Activated CD4-positive, alpha-beta T cell treated with anti-CD3 and anti-CD28 coated beads, Interleukin-10, Interleukin-2, amounts not matched to agents 100 ng/mL and 50 ng/mL, durations not matched to agents 16 hours and 8 hours (primary cell): Measurements from ENCODE around the gene UBE2G2.

Source experiments
- DNase-seq: peaks from one replicate; pipeline ENCODE4 v3.0.0-alpha.2; 2020

The UBE2G2 gene, protein sequence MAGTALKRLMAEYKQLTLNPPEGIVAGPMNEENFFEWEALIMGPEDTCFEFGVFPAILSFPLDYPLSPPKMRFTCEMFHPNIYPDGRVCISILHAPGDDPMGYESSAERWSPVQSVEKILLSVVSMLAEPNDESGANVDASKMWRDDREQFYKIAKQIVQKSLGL

DNA sequence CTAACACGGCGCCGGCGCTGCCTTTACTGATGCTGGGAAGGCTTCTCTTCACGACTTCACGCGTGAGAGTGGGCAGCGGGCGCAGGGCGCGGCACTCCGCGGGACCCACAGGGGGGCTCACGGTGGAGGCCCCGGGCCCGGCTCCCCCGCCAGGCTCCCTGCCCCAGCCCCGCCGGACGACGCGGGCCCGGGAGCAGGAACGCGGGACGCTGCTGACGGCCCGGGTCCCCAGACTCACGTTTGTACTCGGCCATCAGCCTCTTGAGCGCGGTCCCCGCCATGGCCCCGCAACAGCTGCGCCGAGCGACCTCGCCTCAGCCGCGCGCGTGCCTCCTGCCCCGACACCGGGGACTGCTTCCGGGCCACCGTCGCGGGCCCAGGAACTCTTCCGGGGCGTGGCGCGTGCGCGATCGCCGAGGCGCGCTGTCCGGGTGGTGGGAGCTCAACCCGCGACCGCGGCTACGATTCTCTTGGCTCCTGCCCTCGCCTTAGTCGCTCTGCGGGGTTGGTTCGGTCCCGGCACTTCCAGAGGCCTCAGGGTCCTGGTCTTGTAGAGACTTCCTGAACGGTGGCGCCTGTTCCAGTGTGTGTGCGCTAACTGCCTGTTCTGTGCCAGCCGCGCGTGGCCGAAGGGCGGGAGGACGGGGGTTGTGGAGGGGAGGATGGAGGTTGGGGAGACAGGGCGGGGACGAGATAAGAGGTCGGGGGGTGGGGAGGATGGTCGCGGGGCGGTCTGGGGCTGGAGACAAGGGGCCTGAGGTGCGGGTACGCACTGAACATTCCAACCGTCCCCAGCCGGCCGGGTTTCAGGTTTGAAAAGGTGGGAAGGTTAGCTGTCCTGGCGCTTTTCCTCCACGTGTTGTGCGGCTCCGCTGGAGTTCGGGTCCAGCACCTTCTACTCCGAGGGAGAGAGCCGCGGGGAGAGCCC lies at the start of gene UBE2G2:
UBE2G2 (minus strand) TSS at position 353 of the 928 bp plus-strand sequence; CDS start at position 281, 72 bp downstream.
- DNase-seq, result peak; percentile 93

DNA sequence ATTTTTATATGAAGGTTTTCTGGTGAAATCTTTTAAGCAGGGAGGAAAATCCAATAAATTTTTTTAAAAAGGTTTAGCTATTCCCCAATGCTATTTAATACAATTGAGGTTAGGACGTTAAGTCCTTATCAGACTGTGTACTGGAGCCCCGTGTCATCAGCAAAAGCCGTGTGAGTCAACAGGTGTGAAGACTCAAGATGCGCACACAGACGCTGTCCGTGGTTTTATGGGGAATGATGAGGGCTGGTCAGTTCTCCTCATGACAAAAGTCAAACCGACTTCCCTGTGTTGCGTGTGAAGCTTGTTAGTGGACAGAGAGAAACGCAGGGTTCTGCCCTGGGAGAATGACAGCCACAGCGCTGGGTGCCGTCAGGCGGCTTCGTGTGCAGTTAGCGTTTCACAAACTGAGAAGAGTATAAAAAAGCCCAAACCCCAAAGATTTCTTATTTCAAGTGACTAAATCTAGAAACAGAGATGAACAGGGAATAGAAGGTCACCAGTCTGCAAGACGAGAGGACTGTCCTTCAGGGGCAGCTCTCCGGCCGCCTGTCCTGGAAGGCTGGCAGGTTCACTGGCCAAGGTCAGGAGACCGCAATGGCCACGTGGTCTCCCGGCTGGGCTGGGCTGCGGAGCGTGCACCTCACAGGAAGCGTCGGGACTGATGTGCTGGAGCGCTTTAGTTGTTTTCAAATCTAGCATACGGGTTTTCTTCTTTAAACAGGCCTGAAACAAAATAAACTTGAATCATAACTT lies 49.5 kb upstream of the UBE2G2 start:
- DNase-seq, result no peak

DNA sequence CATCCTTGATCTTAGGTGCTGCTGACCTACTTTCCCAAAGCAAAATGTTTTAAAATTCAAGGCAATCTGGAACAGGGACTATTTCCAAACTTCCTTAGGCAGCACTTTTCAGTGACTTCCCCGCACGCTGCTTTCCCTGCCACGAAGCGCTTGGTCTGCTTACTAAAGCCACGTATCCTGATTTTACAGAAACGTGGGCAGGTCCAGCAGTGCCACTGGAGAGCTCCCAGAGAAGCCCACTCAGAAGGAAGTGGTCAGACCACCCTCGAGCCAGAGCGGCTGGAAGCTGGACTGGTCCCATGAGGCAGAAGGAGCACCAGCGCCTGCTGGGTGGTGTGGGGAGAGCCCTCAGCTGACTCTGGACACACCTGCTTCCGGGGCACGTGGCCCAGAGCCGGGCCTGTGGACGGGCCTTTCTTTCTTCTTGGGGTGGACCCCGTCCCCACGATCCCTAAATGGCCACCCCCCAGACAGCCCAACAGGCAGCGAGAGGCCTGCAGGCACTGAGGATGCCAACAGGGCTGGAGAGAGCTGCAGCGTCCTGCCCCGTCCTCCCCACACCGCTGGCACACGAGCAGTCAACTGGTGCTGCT lies 48.7 kb upstream of the UBE2G2 start:
- DNase-seq, result no peak

DNA sequence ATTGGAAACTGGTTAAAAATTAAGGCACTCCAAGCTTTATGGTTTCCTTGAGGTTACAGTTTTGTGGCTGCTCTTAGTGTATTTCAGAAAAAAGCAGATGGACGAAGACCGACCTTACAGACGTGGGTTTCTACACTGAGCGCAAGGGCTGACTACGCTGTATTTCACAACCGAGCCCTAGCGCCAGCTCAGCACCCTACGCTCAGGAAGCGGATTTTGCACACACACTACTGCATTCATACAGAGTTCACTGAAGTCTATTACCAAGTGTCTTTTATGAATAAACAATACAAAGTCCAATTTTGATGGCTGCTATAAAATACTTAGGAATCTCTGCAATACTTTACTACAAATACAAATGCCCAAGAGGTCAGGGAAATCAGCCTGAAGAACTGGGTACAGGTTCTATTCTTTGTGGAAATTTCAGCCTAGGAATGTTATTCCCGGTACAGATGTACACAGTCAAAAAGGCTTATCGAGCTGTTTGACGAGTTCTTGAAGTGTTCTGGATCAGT lies 48.1 kb upstream of the UBE2G2 start:
- DNase-seq, result no peak

DNA sequence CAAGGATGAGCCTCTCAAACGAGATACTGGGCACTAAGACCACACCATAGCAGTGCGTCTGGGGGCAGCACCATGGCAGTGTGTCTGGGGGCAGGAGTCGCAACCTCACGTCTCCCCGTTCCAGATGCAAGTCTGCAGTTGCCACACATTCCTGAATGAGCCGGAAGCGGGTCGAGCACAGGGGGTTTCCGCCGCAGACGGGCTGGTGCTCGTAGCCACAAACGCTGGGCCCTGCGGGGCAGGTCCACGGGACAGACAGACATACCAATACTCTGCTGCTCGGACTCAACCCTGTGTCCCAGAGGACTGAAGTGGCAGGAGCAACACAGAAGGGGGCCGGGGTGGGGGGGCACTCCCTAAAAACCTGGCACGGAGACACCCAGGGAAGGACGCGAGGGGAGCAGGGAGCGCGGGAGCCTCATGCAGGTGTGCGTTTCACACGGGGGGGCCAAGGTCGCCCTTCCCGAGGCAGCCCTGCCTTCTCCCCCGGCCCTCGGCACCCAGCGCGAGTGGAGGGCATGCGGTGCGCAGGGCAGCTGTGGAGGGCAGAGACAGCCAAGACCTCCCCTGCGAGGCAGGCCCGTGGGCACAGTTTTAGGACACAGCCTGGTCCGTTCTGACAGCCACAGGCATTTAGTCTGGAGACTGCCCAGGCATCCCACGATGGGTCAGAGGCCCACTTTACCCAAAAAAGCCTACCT lies 47.4 kb upstream of the UBE2G2 start:
- DNase-seq, result no peak

DNA sequence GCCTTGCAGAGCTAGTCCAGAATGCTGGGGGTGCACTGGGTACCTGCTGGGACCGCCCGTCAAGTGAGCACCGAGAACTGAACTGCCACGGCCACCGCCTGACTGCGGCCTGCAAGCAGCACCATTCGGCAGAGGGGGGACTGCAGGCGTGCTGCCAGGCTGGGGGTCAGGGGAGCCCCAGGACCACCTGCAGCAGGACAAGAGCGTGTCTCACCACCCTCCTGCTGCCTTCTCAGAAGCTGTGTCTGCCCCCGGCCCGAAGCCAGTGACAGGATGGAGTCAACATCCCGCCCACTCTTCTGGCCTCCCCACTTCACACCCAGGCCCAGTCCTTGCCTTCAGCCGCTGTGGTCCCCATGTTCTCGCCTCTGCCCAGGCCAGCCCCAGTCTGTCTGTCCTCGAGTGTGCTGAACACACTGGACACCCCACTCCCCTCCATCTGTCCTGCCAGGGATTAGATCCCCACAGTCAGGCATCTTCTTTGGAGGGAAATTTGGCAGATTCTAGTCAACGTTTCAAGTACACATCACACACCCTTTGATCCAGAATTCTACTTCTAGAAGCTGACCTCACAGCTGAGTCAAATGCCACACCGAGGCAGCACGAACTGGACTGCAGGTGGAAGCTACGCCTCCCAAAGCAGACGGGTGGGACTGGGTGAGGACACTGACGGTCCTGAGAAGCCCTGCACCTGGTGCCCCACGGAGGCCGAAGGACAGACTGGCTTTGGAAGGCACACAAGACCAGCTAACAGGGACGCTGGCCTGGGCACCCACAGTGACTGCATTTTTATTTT lies 45.8 kb upstream of the UBE2G2 start:
- no peak for DNase-seq

DNA sequence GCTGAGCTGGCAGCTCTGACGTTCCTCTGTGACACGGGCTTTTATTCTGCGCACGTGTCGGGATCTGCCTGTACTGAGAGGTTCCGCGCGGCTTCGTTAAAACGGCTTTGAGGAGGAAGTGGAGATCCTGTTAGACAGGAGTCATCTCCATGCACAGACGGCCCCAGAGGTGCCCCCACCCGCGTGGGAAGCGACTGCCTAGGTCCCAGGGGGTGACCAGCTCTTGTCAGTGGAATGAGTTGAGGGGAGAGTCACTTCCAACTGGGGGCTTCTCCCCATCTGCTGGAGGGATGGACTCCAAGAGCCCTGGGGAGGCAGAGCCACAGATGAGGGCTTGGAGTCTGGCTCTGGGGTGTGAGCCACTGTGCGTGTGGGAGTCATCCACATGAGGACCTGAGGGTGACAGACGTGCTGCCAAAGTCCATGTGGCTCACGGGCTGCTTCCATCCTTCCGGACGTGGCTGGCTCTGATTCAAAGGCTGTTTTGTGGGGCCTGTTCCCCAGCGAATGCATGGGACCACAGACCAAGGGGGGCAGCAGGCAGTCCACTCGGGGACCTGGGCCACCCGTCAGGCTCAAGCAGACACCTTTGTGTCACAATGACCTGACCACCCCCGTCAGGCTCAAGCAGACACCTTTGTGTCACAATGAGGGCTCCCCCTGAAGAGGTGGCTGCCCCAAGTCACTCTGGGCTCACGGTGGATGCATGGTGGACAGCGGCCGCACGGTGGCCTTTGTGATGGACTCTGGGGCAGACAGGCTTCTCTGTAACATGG lies 45.1 kb upstream of the UBE2G2 start:
- DNase-seq, result peak; percentile 41

DNA sequence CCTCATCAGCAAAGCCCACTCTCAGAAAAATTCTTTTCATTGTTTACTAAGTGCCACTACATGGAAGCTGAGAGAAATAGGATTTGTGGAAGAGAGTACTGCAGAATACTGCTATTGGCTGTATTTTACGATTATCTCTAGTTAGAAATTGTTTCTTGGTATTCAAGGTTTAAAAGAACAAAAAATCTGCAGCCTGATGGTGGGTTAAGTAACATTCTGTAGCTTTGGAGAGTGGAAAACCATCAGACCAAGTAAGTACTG lies 44.5 kb upstream of the UBE2G2 start:
- DNase-seq, result no peak

DNA sequence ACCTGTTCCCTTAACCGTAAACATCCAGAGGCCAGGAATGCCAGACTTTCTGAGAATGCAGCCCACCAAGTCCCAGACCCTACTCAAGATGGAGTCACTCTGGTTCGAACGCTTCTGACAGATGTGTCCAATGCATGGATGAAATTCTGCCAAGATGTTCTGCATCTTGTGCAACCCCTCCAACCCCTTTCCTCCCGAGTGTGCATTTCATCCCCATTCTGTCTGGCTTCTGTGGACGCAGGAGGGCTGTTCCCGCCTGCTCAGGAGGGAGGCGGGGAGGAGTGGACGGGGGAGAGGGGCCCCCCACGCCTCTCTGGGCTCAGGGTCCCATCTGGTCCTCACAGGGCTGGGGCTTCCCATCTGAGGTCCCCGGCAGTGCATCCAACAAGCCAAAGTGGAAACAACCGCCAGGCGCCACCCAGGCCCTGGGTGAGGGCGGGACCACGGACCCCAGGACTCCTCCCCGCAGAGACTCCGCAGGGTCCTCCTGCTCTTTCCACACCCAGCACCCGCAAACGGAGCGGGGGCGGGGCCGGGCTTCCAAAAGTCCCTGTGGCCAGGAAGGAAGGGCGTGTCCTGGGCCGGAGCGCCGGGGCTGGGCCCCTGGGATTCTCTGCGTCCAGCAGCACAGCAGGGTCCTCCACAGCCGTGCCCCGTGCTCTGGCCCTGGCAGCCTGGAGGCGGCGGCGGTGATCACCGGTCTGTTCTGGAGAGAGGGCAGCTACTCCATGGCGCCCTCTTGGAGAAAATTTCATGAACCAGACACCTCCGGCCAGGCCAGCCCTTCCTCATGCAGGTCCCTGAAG lies 44.0 kb upstream of the UBE2G2 start:
- DNase-seq, result peak; percentile 69

DNA sequence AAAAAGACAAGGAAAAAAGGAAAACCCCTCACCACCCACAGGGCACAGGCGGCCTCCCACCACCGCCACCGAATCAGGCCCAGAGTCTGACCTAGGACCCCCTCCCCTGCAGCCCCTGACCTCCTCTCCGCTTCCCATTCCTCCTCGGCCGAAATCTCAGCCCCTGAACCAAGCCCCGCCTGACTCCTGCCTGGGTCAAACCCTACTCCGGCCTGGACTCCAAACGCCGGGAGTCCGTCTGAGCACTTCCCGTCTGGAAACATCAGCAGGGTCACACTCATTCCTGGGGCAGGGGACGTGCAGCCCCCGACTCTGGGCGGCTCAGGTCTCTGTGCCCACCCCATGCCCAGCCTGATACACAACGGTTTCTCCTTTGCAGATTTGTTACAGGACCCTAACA lies 42.6 kb upstream of the UBE2G2 start:
- no peak for DNase-seq

DNA sequence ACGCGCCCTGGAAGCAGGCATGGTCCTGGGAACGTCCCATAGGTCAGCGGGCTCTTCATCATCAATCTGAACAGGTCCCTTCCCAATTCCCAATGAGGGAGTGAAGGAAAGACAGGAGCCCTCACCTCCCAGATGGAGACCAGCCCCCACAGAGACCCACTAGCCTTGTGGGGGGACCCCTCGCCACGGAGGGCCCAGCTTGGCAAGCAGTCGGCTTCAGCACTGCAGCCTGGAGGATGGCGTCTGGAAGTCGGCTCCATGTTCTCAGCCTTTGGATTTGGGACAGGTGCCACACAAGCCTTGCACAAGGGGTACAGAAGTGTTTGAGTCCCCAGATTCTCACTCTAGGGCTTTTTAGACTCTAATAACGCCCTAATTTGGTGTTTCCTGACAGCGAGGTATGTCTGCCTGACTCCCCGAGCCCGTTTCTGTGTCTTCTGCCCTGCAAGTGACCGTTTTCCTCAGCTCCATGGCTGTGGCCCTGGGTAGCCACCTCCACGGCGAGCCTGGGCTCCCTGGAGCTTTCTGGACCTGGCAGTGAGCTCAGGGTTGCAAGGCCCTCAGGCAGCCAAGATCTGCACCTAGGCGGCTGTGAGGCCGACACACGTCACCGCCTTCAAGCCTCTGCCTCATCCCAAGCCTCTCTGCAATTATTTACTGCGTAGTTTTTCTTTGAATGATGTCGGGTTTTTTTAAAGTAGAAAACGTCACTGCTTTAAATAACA lies 41.3 kb upstream of the UBE2G2 start:
- no peak for DNase-seq

DNA sequence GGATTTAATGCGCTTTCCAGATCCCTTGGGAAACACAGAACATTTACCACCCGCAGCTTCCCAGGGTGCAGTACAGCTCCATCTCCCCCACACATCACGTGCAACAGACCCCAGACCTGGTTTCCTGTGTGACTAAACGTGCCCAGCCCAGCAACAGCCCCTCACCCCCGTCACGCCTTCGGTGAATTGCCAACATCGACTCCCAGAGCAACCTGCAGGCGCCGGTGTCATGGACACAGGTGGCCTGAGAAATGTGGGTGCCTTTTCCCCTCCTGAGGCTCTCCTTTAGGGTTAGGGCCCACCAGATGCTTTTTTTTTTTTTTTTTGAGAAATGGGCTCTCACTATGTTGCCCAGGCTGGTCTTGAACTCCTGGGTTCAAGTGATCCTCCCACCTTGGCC lies 40.5 kb upstream of the UBE2G2 start:
- no peak for DNase-seq

DNA sequence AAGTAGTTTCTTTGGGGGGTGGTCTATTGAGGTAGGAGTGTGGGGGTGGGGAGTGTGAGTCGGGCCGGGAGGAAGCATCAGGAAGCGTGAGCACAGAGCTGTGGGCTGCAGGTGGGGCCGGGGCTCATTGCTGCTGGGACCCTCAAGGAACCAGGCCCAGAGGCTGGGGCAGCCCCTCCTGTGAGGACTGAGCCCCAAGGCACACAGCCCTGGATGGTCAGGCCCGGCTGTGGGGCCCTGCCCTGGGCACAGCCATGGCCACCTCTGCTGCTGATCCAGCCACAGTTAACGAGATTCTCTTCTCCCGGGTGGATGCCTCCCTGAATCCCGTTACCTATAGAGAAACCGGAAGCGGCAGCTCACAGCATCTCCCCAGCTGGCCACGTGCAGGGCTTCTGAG lies 39.2 kb upstream of the UBE2G2 start:
- DNase-seq, result no peak

DNA sequence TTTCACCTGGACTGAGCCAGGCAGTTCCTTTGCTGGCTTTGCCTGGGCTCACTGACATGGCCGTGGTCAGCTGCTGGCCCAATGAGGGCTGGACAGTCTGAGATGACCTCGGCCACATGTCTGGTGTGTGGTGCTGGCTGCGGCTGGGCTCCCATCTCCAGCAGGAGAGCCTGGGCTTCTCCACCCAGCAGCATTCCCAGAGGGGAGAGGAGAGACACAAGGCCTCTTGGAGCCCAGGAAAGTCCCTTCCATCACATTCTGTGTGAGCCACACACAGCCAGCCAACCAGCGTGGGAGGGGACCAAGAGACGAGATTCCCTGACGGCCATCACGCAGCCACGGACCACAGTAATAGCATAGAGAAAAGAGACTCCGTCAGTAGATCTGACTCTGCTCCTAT lies 37.3 kb upstream of the UBE2G2 start:
- DNase-seq, result no peak

DNA sequence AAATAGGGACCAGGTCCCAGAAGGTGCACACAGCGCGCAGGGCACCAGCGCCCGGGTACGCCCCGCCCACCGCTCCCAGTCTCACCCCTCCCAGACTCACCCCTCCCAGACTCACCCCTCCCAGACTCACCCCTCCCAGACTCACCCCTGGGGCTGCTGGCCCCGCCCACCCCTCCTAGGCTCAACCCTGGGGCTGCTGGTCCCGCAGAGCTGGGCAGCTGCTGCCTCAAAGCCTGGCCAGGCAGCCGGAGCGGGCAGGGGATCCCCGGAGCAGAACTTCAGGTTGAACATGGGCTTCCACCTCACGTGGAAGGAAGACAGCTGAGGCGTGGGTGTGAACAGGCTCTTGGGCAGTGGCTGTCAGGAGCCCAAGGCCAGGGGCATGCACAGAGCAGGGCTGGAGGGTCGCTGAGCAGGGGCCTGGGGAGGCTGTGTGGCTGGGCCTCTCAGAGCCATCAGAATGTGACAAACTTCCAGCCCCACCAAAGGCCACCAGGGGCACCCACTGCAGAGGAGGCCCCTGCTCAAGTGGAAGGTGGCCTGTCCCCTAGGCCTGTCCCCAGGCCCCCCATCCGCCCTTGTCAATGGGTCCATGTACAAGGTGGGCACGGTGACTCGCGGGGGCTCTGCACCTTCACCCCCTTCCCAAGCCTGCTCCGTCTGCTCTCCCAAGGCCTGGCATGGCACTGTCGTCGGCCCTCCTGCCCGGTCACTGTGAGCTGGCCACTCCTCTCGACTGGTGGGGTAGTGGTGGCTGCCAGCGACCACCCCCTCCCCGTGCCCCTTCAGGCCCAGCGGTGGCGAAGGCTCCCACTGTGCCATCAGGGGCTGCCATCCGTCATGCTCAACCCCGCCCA lies 36.6 kb upstream of the UBE2G2 start:
- no peak for DNase-seq

DNA sequence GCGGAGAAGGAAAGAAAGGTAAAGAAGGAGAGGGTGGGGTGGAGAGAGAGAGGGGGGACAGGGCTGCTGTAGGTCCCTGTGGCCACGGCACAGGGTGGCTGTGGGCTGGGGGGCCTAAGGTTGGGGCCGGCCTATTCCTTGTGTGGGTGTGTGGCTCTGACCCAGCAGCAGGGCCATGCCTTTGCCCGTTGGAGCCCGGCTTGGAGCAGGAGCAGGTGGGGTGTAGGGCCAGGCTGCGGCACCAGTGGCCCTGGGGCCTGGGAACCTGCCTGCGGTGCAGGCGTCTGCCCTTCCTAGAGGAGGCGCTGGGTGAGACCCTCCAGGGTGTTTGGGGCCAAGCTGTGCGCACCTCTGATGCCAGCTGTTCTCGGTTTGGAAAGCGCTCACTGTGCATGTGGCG lies 35.9 kb upstream of the UBE2G2 start:
- DNase-seq, result no peak

DNA sequence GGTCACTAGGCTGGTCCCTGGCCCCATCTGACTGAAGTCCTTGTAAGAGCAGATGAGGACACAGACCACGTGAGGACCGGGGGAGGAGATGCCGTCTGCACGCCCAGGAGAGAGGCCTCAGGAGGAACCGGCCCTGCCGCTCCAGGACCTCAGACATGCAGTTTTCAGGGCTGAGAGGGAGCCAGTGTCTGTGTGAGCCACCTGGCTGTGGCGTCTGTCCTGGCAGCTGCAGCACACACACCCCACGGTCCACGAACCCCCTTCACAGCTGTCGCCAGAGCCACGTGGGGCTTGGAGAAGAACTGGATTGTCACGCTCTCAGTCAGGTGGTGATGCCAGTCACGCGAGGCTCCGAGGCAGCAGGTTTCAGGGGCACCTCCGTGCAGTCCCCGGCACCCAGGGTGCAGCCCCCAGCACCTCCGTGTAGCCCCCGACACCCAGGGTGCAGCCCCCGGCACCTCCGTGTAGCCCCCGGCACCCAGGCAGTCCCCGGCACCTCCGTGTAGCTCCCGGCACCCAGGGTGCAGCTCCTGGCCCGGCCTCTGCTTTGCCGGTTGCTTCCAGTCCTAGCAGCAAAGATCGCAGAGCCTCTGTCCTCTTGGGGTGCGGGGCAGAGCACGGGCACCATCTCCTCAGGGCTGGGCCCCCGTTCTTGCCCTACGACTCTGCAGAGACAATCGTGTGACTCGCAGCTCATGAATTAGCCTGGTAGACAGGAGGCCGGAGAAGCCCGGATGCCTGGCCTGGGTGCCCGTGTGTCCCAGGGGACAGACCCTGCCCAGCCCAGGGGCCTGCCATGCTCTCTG lies 35.2 kb upstream of the UBE2G2 start:
- no peak for DNase-seq

DNA sequence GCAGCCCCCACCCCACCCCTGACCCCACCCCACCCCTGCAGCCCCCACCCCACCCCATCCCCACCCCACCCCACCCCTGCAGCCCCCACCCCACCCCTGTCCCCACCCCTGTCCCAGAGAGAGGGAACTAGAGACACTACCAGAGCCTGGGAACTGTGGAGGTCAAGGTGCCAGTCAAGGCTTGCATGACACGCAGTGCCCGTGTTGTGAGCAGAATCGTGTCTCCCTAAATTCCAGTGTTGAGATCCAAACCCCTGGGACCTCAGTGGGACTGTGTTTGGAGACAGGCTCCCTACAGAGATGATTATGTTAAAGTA lies 34.7 kb upstream of the UBE2G2 start:
- DNase-seq, result no peak
